NOMO-1 treated with dmso at 0.1 percent for 144 hours (cell line): ENCODE data around the gene ERCC6L2.

Experiments
- DNase-seq: peaks from one replicate; lab custom pipeline; 2025; ENCODE audit not compliant: unreplicated experiment; lab: John Stamatoyannopoulos, UW

Gene ERCC6L2, protein sequence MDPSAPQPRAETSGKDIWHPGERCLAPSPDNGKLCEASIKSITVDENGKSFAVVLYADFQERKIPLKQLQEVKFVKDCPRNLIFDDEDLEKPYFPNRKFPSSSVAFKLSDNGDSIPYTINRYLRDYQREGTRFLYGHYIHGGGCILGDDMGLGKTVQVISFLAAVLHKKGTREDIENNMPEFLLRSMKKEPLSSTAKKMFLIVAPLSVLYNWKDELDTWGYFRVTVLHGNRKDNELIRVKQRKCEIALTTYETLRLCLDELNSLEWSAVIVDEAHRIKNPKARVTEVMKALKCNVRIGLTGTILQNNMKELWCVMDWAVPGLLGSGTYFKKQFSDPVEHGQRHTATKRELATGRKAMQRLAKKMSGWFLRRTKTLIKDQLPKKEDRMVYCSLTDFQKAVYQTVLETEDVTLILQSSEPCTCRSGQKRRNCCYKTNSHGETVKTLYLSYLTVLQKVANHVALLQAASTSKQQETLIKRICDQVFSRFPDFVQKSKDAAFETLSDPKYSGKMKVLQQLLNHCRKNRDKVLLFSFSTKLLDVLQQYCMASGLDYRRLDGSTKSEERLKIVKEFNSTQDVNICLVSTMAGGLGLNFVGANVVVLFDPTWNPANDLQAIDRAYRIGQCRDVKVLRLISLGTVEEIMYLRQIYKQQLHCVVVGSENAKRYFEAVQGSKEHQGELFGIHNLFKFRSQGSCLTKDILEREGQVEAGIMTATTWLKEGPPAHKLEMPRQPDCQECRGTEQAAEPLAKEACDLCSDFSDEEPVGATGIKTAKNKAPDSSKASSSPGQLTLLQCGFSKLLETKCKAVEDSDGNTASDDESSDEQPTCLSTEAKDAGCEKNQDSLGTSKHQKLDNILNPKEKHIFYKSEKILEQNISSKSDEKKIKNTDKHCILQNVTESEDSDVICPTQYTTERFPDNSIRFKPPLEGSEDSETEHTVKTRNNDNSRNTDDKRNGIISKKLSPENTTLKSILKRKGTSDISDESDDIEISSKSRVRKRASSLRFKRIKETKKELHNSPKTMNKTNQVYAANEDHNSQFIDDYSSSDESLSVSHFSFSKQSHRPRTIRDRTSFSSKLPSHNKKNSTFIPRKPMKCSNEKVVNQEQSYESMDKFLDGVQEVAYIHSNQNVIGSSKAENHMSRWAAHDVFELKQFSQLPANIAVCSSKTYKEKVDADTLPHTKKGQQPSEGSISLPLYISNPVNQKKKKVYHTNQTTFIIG (N-terminal part only)

DNA sequence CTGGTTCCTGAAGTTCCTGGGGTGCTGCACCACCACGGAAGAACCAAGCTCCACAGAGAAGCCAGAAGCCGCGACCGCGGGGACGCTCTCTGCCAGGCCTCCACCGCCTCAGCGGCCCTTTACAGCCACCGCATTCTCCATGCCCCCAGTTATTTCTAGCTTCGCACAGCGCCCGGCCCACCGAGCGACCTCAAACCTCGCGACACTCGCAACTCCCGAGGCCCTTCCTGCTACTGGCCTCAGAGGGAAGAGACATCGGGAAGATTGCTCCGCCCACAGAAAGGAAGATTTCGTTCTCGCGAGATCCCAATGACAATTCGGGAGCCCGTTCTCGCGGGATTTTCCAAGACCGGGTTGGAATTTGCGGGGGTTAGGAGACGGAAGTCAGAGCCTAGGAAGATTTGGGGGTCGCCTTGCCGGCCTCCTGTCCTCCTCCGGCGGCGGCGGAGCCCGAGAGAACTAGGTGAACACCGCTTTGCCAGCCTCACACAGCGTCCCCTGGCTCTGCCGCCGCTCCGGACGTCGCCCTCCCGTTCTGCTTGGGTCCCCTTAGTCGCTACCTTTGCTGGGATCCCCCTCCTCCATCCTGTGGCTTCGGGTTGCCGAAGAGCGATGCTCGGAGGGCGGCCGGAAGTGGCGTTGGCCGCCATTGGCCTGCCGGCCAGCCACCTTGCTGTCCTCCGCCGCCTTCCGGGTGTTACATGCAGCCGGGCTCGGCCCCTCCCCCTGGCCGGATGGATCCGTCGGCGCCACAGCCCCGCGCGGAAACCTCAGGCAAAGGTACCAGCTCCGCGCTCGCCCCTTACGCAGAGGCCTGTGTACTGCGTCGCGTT lies at the start of gene ERCC6L2:
TSS of gene ERCC6L2 (plus strand) at position 387 of the 833 bp plus-strand sequence. CDS start at position 735, 348 bp downstream.
- peak; percentile 93 for DNase-seq

DNA sequence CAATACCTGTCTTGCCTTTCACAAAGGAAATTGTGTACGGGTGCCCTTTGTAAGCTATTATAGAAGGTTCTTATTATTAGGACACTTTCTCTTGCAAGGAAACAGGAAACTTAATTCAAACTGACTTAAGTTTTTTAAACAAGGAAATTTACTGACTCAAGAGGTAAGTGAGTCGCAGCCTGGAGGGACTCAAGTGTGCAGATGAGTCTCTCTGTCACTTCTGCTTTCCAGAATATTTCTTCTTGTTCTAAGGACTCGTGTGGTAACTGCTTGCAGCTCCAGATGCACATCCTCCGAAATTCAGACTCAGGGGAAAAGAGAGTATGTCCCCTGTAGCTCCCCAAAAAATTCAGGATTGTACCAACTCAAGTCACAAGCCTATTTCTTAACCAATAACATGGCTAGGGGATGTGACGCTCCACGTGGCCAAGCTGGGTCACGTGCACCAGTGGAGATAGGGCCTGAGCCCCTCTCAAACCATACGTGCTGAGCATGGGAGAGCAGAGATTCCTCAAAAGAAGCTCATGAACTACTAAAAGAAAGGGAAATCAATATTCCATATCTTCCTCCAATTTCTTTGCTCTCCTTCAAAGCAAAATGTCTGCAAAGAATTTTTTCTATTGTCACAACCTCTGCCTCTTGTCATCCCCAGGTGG lies 49.2 kb upstream of the ERCC6L2 start:
- DNase-seq, result no peak

DNA sequence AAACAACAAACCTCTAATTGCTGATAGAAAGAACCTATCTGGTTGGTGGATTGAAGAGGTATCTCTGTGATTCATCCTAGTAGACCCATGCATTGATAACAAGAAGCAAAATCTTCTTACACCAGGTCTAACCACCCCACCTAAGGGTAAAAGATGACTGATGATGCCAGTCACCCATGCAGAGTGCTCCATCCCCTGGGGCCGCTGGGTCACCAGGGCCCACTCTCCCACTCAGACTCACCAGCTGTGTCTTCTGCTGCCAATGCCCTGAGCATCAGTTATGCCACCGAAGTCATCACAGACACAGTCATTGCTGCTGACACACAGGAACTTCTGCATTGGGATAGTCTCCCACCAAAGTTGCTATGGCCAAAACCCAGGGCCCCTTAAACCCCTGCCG lies 44.7 kb upstream of the ERCC6L2 start:
- no peak for DNase-seq

DNA sequence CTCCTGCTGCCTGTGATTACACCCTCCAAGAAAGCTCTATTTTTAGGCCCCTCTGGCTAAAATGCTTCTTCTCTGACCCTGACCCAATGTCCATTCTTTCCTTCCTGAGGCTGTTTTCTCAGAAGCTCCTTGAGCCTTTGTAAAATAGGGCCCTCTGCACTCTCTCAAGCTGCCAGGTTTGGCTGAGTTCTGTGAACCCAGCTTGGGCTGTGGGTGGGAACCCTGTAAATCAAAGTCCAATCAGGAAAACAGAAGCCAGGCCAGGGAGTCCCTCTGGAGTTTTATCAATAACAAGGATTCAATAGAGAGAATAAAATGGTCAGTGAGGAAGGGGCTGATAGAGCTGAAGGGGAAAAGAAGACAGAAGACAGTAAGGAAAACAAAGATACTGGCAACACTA lies 43.7 kb upstream of the ERCC6L2 start:
- no peak for DNase-seq

DNA sequence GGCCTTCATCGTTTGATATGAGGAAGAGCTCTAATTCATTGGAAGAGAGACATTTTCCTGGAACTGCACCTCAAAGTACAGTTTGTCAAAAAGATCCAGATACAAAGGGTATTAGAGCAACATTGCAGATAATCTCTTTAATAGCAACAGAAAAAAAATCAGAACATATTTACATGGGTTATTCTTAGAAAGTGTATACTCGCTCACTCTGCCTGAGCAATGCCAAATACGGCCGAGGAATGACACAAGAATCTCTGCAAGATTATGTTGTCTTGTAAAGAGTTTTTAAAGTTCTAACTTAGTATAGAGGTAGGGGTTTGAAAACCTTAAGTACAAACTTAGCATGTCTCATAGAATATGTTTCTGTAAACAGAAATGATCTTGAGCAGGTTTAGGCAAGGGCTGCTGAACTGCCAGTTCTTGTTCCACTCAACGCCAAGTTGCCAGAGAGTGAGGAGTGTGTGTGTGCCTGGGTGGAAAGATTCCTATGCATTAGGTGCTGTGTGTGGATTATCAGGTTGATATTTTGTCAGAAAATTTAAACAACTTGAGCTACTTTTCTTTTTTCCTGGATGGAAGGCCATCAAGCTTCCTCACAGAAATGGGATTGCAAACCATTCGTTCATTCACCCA lies 41.8 kb upstream of the ERCC6L2 start:
- no peak for DNase-seq

DNA sequence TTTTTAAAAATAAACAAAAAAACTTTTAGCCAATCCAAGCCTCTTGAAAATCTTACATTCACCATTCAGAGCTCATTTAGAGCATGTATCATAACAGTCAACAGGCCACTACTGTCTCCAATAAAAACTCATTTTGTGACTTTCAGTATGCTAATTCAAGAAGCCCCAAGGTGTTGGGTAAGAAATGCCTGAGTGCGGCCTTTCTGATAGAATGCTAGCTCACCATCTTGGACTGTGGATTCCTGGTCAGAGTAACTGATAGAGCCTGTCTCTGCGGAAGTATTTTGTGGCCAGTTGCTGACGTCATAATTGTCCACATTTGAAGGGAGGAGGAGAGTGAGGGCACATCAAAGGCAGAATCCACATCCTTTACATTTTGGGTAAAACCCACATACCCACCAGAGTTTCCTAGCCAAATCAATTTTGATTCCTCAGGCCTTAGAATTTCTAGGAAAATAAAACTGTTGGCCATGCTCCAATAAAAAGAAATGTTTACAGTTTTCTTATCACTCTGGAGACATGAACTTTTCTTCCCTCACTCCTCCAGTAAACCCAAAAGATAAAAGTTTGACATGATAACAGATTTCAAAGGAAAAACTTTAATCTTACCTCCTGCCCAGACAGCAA lies 41.1 kb upstream of the ERCC6L2 start:
- DNase-seq, result no peak

DNA sequence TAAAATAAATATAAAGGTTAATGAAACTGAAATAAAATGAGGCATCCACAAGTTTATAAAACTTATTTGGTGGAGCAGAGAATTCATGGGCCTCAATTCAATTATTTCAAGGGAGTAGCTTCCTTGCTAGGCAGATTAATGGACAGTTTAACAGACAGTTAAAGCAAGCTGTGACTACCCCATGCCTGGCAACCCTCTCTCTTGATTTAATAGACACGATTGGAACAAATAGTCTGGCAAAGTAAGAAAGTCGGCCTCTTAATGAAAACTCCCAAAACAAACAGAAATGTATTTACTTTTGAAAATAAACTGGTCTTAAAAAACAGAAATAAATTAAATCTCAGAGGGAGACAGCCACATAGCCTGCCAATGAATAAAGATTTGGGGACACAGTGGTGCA lies 40.1 kb upstream of the ERCC6L2 start:
- no peak for DNase-seq

DNA sequence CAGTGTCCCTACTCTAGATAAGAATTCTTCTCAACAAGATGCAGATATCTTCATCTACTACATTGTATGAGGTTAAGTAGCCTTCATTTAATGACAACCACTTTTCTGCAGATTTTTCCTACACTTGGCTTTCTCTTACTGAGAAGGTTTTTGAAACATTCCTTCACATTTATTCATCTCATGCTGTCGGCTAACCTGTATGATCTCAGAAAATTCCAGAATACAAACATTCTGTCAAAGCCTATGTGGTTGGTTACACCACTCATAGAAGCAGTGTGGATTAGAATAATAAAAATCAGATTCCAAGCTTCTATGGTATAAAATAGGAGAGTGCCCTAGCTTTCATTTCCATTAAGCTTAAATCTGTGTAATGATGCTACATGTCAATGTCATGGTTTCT lies 39.4 kb upstream of the ERCC6L2 start:
- no peak for DNase-seq

DNA sequence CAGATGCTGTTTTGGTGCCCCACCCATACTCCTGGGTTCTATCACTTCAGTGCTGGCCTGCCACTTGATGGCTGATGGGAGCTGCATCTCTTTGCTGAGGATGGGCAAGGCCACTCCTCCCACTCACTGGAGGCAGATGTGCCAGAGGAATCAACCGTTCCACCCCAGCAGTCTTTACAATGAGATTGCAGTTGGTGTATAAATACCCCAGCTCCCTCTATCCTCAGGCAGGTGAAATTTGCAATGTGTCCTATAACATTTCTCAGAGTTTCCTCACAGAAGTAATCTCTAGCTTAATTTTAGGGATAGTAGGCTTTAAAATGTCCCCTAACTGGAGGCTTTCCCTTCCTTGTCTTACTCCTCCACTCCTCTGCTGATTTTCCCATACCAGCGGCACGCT lies 36.5 kb upstream of the ERCC6L2 start:
- DNase-seq, result no peak

DNA sequence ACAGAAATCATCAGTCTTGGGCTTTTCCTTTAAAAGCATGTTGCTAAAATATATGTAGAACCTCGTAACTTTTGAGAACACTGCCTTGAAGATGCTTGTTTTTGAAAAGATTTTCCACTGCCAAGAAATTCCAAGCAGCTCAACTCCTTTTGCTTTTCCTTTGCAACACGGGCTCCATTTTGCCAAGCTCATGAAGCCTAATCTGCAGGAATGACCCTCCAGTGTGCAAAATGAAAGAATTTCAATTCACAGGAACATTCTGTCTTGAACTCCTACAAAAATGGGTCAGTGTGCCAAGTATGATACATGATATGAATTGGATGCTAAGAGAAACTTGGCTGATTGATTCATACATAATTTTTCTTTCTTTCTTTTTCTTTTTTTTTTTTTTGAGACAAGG lies 35.4 kb upstream of the ERCC6L2 start:
- DNase-seq, result no peak

DNA sequence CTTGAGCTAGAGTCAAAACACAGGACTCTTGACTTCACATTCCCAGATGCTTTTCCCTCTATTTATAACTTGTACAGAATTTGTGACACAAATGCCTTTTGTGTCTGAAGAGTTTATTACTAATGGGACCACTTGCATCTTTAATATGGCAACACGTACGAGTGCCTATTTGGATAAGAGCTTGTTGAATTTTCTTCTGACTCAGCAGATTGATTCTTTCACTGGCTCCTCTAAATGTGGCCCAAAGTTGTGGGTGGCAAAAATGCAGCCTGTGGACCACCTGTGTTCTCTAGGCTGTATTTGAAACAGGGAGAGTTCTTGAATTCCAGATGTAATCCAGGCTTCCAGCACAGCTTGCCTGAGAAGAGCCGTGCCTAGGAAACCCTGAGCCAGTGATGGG lies 34.1 kb upstream of the ERCC6L2 start:
- DNase-seq, result no peak

DNA sequence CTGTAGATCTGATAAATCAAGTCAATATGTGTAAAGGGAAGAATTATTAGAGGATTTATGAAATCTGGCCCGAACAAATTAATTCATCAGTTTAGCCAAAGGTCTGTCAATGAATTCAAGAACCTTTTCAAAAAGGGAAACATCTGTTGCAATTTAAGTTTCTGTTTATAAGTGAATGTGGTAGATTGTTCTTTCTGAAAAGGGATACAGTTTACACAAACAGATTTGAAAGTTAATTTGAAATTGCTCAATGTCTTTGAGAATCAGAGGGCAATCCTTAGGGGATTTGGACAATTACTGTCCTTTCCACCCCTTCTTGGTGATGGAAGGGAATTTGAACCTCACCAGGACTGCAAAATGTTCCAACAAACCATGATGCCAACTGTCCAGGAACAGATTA lies 29.7 kb upstream of the ERCC6L2 start:
- no peak for DNase-seq

DNA sequence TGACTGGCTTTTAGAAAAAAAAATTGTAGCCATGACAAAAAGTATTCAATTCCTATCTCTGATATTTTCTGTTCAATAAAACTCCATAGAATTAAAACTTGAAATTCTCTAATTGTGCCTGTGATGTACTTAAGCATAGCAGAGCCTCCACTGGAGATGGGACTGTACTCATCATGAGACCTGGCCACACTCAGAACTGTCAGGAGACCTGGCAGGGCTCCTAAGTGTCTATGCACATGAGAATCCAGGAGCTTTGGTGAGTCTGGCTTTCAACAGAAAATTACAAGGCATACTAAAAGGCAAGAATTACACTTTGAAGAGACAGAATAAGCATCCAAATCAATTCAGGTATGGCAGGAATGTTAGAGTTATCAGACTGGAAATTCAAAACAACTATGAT lies 26.7 kb upstream of the ERCC6L2 start:
- DNase-seq, result no peak

DNA sequence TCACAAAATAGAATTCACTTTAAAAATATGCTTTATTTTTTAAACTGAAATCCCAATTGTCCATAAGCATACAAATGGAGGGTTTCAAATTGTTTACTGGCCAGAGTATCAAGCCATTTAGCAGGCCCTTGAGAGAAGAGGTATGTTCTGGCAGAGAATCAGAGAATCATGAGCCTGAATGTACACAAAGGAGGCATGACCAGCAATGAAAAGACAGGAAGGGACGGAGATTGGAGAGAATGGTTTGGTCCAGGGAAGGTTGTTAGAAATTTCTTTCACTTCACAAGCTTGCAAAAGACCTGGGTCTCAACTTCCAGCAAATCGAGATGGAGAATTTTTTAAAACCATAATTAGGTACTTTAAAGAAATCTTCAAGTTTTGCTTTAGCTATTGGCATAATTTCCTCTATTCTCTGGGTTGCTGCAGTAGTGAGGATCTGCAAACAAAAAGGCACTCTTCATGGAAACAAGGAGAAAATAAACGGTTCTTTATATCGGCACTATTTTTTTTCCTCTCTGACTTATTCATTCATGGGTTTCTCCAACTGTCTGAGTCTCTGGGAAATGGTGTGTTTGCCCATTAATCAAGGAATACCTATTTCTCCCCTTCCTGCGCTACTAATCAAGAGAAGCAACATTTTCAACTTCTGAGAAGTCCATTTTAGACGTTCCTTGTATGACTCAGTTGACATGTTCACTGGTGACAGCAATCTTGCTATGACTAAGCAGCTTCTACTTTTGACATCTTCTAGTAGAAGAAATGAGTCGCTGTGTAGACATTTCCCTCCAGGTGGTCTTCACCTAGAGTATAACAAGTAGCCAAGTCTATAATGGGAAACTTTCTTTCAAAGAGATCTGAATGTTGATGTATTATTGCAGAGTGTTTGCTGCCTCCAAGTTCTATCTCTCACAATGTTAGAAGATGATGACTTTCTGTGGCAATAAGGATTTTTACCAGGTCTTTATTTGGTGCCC lies 23.1 kb upstream of the ERCC6L2 start:
- no peak for DNase-seq

DNA sequence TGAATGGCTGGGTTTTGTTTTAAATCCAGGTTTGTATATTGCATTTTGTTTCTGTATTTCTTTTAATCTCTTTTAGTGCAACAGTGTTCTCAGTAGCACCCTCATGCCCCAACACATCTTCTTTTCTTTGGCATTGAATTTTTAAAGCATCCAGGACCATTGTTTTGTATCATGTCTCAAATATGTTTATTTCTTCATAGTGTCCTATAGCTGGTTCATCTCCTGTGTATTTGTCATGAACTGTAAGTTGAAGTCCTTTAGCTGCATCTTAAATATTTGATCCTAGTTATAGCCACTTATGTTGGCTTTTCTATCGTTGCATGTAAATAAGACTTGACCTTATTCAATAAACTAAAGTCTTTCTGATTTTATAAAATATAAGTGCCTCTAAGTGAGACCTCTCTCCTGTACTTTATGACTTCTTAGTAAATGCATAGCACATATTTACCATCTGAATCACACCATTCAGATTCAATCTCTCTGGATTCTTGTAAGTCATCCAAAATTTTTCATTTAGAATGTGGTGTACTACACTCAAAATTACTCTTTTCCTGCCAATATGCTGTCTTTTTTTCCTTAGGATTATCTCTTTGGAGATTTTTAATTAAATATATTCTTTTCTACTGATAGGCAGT lies 21.0 kb upstream of the ERCC6L2 start:
- no peak for DNase-seq

DNA sequence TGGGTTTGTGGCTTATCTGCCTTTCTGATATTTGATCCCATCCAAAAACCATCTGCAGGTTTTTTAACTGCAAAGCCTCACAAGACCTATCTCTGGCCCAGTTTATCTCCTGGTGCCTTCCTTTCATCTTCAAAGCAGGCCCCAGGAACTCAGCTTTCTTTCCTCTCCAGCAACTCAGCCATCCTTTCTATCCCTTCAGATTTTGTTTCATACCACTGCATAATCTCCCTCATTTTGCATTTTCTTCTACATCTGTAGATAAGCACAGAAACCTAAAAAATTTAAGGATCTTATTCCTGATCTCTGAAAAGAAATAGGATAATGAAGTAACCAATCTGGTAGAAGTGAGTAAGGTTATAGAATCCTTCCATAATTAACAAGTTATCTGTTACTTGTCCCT lies 19.5 kb upstream of the ERCC6L2 start:
- DNase-seq, result no peak

DNA sequence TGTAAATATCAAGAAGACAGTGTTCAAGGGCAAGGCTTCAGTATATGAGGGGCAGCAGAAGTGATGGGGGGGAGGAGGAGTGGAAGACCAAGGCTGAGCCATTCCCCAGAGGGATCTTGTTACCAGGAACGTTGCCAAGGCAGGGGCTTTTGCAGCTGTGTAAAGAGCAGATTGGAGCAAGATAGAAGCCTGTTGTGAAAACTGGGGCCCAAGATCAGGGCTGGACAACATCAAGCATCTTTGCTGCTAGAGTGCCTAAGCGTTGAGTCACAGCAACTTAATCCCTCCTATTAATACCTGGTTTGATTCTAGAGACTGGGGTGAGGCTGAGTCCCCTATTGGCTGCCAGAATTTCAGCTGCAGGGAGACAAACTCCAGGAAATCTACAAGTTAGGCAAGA lies 18.4 kb upstream of the ERCC6L2 start:
- DNase-seq, result no peak

DNA sequence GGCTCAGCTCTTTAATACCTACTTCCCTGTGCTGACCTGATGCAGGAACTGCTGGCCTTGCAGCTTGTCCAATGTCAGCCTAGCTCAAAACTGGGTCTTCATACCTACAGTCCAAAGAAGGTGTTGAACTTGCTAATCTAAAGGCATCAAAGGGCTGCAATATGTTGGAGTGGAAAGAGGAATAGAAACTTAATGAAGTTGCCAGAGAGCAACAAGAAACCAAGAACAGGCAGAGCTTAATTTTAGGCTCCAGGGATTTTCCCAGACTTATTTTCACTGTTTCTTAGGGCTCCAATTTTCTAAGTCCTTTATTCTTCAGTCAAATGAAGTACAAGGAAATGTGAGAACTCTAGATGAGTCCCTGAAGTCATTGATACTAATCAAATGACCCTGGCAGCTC lies 17.6 kb upstream of the ERCC6L2 start:
- no peak for DNase-seq
